Peyer's patch (tissue), 4 donors: Measurements from ENCODE around the gene PSD2.

ENCODE experiments used
- POLR2A ChIP-seq, 2 donors: fragments of 450-650 bp; IDR thresholded peaks; one replicate each; pipeline ENCODE4 v1.5.1; 2017; ENCODE audit warnings: antibody characterized with exemption in 2 of 2, mild to moderate bottlenecking in 2 of 2, moderate library complexity in 2 of 2
- TF ChIP-seq, protein P1 (sequence below), 6 experiments: fragments of 450-650 bp in 4 of 6; fragments of 200-600 bp in 2 of 6; sonication (generic) in 1 of 6; IDR thresholded peaks; one replicate each; pipeline ENCODE4 v1.5.1; 2017 to 2019; ENCODE audit warnings: antibody characterized with exemption in 6 of 6, mild to moderate bottlenecking in 3 of 6, moderate library complexity in 1 of 6

DNA sequence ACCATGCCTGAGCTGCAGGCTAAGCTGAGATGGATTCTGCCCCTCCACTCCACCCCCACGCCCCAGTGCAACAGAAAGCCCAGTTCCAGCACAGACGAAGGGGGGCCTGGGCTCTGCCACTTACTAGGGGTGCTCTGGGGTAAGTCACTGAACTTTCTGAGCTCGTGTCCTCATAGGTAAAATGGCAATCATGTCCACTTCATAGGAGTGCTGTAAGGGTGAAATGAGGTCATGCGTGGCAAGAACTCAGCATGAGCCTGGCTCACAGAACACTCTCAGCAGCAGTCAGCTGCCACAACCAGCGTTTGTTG, 8.4 kb upstream of the PSD2 start:
- TF ChIP-seq, protein P1, sequence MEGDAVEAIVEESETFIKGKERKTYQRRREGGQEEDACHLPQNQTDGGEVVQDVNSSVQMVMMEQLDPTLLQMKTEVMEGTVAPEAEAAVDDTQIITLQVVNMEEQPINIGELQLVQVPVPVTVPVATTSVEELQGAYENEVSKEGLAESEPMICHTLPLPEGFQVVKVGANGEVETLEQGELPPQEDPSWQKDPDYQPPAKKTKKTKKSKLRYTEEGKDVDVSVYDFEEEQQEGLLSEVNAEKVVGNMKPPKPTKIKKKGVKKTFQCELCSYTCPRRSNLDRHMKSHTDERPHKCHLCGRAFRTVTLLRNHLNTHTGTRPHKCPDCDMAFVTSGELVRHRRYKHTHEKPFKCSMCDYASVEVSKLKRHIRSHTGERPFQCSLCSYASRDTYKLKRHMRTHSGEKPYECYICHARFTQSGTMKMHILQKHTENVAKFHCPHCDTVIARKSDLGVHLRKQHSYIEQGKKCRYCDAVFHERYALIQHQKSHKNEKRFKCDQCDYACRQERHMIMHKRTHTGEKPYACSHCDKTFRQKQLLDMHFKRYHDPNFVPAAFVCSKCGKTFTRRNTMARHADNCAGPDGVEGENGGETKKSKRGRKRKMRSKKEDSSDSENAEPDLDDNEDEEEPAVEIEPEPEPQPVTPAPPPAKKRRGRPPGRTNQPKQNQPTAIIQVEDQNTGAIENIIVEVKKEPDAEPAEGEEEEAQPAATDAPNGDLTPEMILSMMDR (IDR thresholded peaks at IDR 0.05) = no peak
- TF ChIP-seq POLR2A (IDR thresholded peaks at IDR 0.05) = no peak
